ENCODE data around the gene METTL26. TPM values are rescaled to one million over a fixed set of nuclear protein-coding genes. Genes with fewer than 3 reads are reported as not detected.
A peak's percentile ranks its signal among the peaks of the same experiment; 100 is the strongest.

Gene METTL26
- total and polyA plus RNA-seq, 8 donors = 17.3 to 271 (median 197) TPM

- TF ChIP-seq POLR2A (IDR thresholded peaks at IDR 0.05) (no peak), CTCF (IDR thresholded peaks at IDR 0.05) (peak in 4 of 7 experiments; percentile 22 to 46 (median 32)), EP300 (IDR thresholded peaks at IDR 0.05) (no peak), POLR2AphosphoS5 (IDR thresholded peaks at IDR 0.05) (peak in 2 of 3 donors; percentile 4 to 21)
- H3K36me3 ChIP-seq = peaks cover 0 to 18% (median 14%) of the 10 kb centered on the region in 4 donors
- peaks cover 54 to 78% (median 74%) of the 10 kb centered on the region in 4 donors for H3K4me1 ChIP-seq
- H3K9me3 ChIP-seq = no peaks in the 10 kb centered on the region
- H3K27me3 ChIP-seq = no peaks in the 10 kb centered on the region
- DNase-seq = peak; percentile 76 to 83
- peak overlapping the region; percentile 73 to 99 (median 90) for H3K4me3 ChIP-seq
- intact Hi-C loops (cut with DNase I; ENCODE audit: low total_unique reads) = no loop called here
- WGBS, 5 donors = 18 to 47% (median 24%) methylated on average over 22 to 24 of the region's 24 CpGs
- peak overlapping the region; percentile 88 to 95 (median 90) for H3K27ac ChIP-seq
These were observed 12.1 kb upstream of the METTL26 start for GRCh38 chr16:648071-648780.

- intact Hi-C loops (cut with DNase I; ENCODE audit: low total_unique reads) = no loop called here
- whole genome bisulfite sequencing, 5 donors = 45 to 70% (median 59%) methylated on average over 12 to 25 of the region's 25 CpGs
- Histone ChIP-seq H3K27me3 (no peaks in the 10 kb centered on the region), H3K4me3 (peak overlapping the region in 1 of 4 donors; percentile 99), H3K36me3 (peaks cover 0 to 10% (median 8%) of the 10 kb centered on the region in 4 donors), H3K27ac (peak overlapping the region; percentile 88 to 95 (median 90)), H3K4me1 (peaks cover 63 to 87% (median 83%) of the 10 kb centered on the region in 4 donors), H3K9me3 (no peaks in the 10 kb centered on the region)
- DNase-seq = peak in 1 of 2 donors; percentile 70
- TF ChIP-seq CTCF (IDR thresholded peaks at IDR 0.05) (no peak), EP300 (IDR thresholded peaks at IDR 0.05) (no peak), POLR2AphosphoS5 (IDR thresholded peaks at IDR 0.05) (no peak), POLR2A (IDR thresholded peaks at IDR 0.05) (no peak)
These were observed 11.2 kb upstream of the METTL26 start for GRCh38 chr16:647173-647902.

GRCh38 chr16:646679-647172 is 10.6 kb upstream of the METTL26 start:
- peaks cover 66 to 89% (median 84%) of the 10 kb centered on the region in 4 donors for H3K4me1 ChIP-seq
- no peaks in the 10 kb centered on the region for H3K27me3 ChIP-seq
- no peak for TF ChIP-seq POLR2AphosphoS5 (IDR thresholded peaks at IDR 0.05)
- TF ChIP-seq POLR2A (IDR thresholded peaks at IDR 0.05) = no peak
- TF ChIP-seq EP300 (IDR thresholded peaks at IDR 0.05) = no peak
- TF ChIP-seq CTCF (IDR thresholded peaks at IDR 0.05) = no peak
- H3K36me3 ChIP-seq = peaks cover 0 to 5% (median 2%) of the 10 kb centered on the region in 4 donors
- no peak for DNase-seq
- peak overlapping the region; percentile 88 to 95 (median 90) for H3K27ac ChIP-seq
- intact Hi-C loops (cut with DNase I; ENCODE audit: low total_unique reads) = no loop called here
- H3K4me3 ChIP-seq = peak overlapping the region in 1 of 4 donors; percentile 28
- no peaks in the 10 kb centered on the region for H3K9me3 ChIP-seq
- WGBS, 5 donors = 61 to 66% (median 63%) methylated on average over 21 to 22 of the region's 22 CpGs

Data from stomach (tissue), 9 donors.